GM18867 (cell line): ENCODE measurements around the gene FAM181A.

ENCODE experiments used
- ATAC-seq: cut with Tn5 transposase; IDR thresholded peaks from one replicate; pipeline ENCODE4 v1.9.1; 2021; ENCODE audit warnings: mild to moderate bottlenecking, moderate library complexity; ENCODE audit not compliant: unreplicated experiment

The FAM181A gene

GRCh38 chr14:93903342-93904184 lies 23.6 kb upstream of the FAM181A start:
- ATAC-seq = no peak

DNA sequence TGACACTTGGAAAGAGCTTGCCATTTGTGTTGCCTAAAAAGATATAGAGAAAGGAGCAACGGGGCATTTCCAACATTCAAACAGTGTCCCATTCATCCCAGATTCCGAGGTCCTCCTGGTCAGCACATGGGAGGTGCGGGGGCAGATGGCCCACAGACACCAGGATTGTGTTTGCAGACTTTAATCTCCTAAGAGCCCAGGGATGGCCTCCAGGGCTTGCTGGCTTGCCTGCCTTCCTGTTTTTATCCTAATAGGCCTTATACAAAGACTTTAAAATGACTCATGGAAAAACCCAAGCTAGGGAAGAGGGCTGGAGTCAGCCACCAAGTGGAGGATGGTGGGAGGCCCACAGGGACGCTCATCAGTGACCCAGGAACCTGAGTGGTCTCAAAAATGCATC lies 21.5 kb upstream of the FAM181A start:
- ATAC-seq = no peak

DNA sequence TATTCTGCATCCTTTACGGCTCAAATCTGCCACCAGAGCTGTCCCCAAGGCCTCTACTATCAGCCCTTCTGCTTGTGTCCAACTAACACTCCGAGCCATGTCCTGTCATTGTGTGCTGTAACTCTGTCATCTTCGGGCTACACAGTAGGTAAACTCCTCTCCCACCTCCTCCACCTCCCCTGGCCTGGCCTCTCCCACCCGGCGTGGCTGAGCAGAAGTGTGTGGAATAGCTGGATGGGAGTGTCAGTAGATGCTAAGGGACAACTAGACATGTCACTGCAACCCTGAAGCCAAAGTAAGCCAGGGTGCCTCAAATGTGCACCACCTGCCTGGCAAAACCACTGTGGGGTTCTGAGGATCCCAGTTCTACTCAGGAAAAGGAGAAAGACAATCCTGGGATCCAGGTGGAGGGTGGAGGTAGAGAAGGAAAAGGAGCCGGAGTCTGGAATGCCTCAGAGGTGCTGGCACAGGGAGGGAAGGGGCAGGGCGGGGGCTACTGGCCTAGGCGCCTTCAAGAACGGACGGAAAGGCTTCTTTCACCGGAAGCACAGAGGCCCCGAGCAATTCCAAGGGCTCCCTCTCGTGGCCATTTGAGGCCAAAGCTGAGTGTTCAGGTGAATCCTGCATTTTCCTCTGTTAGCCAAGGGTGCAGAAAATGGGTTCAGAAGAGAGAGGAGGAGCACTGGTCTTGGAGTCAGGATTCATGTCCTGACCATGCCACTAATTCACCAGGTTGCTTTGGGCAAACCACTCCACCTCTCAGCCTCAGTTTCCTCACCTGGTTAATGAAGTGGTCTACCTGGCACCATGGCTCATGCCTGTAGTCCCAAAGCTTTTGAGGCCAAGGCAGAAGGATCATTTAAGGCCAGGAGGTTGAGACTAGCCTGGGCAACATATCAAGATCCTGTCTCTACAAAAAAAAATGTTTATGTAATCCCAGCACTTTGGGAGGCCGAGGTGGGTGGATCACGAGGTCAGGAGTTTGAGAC lies 20.5 kb upstream of the FAM181A start:
- peak; percentile 72 for ATAC-seq

- ATAC-seq = no peak
Measured at GRCh38 chr14:93909429-93910128, 17.6 kb upstream of the FAM181A start.

GRCh38 chr14:93911975-93912615 lies 15.0 kb upstream of the FAM181A start:
- no peak for ATAC-seq

- no peak for ATAC-seq
Measured at GRCh38 chr14:93912782-93913181, 14.4 kb upstream of the FAM181A start.

GRCh38 chr14:93914278-93914677 lies 12.9 kb upstream of the FAM181A start:
- no peak for ATAC-seq

DNA sequence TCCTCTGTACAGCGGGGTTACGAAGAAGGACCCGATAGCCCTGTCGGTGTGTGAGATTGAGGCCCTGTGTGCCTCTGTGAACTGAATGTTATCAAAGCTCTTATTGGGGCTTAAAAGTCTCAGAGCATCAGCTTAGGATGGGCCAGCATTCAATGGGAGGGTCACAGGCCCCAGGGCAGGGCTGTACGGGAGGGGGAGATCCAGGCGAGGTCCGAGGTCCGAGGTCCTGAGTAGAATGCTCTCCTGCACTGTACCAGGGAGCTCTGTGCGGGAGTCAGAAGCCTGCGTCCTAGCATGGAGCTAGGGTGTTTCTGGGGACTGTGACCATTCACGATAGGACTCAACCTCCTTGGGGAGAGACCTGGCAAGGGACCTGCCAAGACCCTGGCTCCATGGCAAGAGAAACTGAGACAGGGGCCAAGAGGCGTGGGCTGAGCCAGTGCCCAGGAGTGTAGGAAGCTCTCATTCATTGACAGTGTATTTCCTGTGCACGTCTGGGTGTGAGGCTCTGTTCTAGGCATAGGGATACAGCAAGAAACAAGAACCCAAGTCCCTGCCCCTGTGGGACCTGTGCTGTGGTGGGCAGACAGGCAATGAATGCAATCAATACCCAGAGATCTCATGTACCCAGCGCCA lies 12.0 kb upstream of the FAM181A start:
- ATAC-seq = no peak

DNA sequence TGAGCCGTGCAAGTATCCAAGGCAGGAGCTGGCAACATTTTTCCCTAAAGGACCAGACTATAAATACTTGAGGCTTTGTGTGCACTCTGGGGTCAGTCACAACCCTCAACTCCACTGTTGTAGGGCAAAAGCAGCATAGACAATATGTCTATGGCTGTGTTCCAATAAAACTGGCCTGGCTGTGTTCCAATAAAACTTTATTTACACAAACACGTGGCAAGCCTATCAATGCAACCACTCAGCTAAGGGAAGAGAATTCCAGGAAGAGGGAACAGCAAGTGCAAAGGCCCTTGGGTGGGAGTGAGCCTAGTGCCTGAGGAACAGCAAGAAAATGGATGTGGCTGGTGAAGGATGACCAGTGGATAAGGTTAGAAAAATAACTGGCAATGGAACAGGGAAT lies 11.3 kb upstream of the FAM181A start:
- no peak for ATAC-seq

DNA sequence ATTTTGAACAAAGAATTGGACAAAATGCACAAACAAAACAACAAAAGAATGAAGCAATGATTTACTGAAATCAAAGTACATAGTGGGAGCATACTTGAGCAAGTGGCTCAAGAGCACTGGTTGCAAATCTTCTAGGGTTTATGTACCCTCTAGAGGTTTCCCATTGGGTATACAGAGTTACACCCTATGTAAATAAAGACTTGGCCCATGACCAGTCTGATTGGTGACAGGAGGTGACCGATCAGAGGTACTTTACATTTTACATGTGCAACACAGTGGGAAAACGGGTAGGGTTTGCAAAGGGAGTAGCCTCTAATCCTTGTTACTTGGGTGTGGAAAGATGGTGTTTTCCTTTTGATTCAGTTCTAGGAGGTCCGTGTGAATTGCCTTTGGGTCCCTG lies 10.6 kb upstream of the FAM181A start:
- no peak for ATAC-seq

DNA sequence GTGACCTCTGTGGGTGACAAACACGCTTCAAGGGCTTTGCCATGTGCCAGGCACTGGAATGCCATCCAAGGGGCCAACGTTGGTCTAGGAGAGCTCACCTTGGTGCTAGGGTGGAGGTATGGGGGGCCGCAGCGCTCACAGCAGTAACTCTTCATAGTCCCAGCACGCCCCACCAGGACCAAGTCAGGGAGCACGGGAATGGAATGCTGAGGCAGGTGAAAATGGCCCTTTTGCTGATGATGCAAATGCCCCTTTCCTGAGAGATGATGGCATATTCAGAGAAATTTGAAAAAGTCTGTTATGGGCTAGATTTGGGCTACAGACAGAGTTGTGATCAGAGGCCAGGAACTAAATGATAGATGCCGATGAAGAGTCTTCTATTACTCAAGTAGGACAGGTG lies 10.0 kb upstream of the FAM181A start:
- no peak for ATAC-seq

- ATAC-seq = no peak
Measured at GRCh38 chr14:93921001-93921806, 5.9 kb upstream of the FAM181A start.

- no peak for ATAC-seq
Measured at GRCh38 chr14:93923626-93924025, 3.5 kb upstream of the FAM181A start.

DNA sequence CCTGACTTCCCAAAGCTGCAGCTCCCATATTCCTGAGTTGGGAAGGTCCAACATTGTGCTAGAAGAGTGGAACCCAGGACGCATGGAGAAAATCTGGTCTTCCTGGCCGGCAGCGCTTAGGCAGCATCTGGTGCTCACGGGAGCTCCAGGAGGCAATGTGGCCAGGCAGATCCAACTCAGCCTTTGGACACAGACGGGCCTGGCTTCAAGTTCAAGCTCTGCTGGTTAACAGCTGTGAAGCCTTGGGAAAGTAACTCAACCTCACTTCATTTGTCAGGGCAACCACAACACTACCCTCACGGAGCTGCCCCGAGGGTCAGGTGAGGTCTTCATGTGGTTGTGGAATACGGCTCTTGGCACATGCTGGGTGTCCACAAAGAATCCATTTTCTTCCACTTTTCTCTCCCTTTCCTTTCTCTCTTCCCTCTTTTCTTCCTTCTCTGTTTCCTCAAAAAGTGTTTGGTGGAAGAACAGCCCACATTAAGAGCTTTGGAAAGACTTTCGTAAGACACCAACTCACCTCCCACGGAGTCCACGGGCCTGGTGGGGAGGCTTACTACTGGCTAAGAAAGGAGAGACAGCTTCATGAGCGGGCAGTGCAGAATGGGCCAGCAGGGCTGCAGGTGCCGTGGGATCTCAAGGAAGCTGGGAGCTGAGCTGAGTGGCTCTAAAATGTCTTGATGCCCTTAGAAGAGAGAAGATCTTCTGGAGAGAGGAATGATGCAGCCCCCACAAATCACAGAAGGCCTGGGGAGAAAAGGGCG lies 2.4 kb upstream of the FAM181A start:
- ATAC-seq = no peak

DNA sequence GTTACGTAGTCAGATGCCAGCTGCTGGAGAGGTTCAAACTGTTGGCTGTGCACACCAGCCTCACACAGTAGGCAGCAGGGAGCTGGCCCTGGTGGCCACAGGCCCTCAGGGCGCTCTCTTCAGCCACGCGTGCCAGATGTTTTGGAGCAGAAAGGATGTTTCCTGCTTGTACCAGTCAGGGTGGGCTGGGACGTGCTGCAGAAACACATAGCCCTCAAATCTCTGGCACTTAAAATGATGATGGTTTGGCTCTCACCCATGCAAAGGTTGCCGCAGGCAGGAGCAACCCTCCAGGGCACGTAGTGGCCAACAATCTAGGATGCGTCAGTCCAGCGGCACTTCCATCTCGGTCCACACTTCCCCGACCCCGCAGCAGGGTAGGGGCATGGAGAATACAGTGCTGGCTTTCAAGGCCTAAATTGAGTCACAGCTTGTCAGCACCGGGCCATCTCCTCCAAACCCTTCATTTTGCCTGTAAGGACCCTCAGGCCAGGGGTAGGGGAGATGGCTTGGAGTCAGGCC lies 1.7 kb upstream of the FAM181A start:
- ATAC-seq = no peak

- no peak for ATAC-seq
Measured at GRCh38 chr14:93926245-93926872, 785 bp upstream of the FAM181A start.

GRCh38 chr14:93927800-93928145 lies 629 bp downstream of the FAM181A start:
- ATAC-seq = no peak
